Right hindlimb (tissue), 1 donor: ENCODE data around the gene ATXN2.

ENCODE experiments used
- DNase-seq: peaks from one replicate; pipeline ENCODE4 v3.0.0-alpha.2; 2018

The ATXN2 gene

GRCh38 chr12:111436266-111436665, 162.8 kb downstream of the ATXN2 start:
- no peak for DNase-seq

GRCh38 chr12:111435661-111436201, 163.4 kb downstream of the ATXN2 start:
- DNase-seq = no peak

DNA sequence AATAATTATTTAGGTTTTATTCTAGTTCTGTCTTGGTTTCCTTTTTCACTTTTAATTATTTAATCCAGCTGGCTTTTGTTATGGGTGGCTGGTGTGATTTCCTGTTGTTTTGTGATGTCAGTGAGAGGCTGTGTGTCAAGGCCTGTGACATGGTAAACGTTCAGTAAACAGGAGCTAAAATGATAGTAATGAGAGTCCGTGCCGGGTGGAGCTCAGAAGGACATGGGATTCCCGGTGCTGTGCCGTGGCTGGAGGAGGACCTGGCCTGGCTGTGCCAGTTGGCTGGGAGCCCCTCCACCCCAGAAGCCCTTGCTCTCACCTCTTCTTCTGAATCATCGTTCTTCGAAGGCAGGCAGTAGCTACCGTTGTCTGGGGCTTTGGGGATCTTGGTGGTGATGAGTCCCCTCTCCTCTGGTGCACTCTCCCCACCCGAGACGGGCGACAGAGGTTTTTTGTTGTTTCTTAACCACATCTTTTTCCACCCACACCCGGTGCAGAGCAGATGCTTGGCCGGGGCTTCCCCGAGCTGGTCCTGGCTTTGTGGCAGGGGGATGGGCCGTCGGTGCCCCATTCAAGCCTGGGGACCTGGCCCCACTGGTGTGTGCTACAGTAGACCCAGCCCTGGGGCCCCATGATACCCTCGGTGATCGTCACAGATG, 164.3 kb downstream of the ATXN2 start:
- peak; percentile 52 for DNase-seq

GRCh38 chr12:111434049-111434448, 165.1 kb downstream of the ATXN2 start:
- DNase-seq = no peak

DNA sequence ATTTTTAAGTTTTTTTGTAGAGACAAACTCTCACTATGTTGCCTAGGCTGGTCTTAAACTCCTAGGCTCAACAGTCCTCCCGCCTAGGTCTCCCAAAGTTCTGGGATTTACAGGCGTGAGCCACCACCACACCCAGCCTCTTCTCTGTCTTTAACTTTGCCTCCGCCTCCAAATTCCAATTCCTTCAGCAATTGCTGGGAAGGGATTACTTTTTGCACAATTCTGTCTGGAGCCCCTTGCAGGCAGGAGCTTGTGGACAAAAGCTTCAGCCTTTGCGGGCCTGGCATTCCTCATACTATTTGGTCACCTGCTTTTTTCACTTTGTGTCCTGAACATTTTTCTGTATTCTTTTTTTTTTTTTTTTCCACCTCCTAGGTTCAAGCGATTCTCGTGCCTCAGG, 167.3 kb downstream of the ATXN2 start:
- DNase-seq = no peak

DNA sequence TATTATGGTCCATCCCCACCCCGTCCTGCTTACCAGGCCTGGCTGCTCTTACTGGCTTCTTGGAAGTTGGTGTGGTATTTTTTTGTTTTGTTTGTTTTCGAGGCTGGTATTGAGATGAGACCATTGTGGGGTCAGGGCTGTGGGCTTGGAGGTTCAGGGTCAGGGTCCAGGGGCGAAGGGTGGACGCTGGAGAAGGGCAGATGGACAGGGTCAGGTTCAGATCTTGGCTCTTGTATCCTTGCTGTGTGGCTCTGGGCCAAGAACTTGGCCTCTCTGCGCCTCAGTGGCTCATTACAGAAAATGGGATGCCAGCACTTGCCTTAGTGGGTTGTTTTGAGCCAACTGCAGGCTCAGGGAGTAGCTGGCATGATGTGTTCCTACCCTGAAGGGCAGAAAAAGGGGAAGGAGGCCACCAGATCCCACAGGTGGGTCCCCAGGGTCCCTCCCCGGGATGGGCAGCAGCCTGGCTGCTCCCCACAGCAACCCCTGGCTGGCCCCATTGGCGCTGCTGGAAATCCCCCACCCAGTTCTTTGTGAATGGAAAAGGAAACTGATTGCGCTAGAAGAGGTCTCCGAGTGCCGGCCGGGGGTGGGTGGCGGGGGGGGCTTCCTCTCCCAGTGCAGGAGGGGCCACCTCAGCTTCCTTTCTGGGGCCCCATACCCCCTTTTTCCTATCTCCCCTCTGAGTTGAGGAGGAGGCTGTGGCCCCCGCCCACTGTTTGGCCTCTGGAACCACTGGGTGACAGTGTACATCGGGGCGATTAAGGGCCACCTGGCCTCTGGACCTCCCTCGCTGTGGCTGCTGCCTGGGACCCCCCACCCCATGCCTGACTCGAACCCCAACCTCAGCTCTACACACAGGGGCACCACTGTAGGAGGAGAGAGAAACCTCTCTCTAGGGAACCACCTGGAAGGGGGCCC, 168.4 kb downstream of the ATXN2 start:
- DNase-seq = no peak

DNA sequence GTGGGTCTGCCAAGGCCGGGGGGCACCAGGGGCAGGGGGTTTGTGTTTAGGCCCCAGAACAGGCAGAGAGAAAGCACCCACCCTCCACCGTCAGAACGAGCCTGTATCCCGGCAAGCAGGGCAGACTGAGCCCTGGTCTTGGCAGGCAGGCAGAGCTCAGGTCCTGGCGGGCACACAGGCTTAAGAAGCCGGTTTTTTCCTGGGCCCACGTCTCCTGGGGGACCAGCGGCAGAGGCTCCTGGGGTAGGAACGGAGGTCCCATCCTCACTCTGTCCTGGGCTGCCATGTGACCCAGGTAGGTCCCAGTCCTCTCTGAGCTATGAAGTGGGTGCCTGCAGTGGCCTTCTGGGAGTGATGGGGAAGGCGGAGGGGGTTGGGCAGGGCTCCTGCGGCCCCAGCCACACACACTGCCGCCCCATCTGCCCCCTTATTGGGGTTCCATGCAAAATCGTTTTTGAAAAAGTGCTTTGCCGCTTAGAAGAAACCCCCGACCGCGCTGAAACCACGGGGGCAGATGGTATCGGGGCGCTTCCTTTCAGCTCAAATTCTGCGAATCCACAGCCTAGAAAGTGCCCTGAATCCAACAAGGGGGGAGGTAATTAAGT, 169.2 kb downstream of the ATXN2 start:
- DNase-seq = no peak

DNA sequence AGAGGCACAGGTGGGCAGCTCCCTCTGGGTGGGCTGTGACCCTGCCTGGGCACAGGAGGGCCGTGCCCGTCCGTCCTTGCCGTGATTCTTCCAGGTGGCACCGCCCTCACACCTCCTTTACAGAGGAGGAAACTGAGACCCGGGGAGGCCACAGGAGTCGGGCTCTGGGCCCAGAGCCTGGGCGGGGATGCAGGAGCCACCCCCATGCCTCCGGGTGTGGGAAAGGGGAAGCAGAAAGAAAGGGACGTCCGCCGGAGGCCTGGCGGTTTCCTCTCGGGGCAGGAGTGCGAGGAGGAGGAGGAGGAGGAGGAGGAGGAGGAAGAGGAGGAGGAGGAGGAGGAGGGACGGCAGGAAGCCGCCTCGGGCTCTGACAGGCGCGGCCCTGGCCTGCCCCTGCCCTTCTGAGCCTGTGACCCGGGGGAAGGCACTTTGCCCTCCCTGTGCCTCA, 170.4 kb downstream of the ATXN2 start:
- no peak for DNase-seq

DNA sequence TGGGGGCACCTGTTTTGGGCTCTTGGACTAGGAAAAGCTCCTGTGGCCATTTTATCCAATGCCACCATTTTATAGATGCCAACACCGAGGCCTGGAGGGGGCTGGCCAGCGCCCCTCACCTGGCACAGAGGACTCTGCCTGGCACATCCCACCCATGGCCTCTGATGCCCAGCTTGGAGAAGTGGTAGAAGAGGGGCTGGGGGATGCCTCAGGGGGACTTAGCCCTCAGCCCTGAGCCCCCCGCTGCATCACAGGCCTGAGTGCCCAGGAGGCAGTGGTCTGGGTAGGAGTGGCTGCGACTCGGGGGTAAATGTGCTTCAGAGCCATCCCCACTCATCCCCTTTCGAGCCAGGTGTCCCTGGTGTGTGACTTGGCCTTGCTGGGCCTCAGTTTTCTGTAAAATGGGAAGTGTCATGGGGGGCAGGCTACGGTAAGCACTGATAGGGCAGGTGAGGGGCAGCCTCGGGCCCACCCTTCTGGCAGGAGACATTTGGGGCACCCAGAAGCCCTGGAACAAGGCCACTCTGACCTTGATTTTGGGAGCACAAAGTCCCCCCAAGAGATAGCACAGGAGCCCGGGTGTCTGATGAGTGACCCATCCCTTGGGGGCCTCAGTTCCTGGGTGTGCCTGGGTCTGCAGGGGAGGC, 170.9 kb downstream of the ATXN2 start:
- no peak for DNase-seq

DNA sequence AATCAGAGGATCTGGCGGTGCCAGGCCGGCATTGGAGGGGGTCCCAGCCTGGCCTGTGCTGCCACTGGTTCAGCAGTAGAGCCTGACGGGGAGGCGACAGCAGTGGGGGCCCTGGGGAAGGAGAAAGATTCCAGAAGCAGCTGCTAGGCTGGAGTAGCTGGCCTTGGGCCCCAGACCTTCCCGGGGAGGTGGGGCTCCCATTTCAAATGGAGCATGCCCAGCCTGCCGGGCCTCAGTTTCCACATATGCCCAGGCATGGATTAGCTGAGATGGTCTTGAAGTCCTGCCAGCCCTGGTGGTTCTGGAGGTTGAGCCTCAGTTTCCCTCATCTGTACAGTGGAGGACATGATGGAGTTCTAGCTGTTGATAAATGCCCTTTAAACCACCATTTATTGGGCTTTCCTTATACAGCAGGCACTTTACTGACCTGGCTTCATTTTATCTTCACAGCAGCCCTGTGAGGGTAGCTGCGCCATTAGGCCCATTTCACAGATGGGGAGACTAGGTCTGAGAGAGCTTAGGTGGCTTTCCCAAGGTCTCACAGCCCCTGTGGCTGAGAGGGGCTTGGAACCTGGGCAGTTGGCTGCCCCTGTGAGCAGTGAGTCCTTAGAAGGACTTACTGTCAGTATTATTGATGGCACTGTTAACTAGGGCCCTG, 171.6 kb downstream of the ATXN2 start:
- no peak for DNase-seq

DNA sequence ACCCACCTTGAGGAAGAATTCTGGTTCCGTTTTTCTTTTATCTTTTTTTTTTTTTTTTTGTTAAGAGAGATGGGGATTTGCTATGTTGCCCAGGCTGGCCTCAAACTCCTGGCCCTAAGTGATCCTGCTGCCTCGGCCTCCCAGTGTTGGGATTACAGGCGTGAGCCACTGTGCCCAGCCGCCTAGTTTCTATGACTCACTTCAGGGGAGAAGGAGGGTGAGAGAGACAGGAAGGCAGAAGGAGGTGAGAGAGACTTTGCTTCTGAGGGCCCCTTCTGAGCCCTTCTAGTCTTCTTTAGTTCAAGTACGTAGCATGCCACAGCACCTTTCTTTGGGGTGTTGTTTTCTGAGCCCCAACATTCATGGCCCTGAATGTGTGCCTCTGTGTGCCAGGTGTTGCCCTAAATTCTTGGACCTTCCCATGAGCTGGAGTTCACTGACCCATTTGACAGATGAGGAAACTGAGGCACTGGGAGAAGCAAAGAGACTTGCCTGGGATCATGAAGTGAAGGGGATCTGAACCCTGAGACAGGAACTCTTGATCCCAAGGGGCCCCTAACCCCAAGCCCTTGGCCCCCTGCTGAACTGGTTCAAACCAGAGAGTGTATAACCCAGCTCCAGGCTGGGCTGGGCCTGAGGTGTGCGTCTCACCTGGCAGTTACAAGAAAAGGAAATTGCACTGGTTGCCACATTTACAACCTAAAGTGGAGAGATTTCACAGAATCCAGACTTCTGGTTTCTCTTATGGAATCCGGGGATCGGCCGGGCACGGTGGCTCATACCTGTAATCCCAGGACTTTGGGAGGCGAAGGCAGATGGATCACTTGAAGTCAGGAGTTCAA, 172.6 kb downstream of the ATXN2 start:
- no peak for DNase-seq

- DNase-seq = no peak
Measured at GRCh38 chr12:111425655-111426054, 173.5 kb downstream of the ATXN2 start.

GRCh38 chr12:111424793-111425251, 174.3 kb downstream of the ATXN2 start:
- DNase-seq = no peak

GRCh38 chr12:111424189-111424792, 174.8 kb downstream of the ATXN2 start:
- DNase-seq = no peak

DNA sequence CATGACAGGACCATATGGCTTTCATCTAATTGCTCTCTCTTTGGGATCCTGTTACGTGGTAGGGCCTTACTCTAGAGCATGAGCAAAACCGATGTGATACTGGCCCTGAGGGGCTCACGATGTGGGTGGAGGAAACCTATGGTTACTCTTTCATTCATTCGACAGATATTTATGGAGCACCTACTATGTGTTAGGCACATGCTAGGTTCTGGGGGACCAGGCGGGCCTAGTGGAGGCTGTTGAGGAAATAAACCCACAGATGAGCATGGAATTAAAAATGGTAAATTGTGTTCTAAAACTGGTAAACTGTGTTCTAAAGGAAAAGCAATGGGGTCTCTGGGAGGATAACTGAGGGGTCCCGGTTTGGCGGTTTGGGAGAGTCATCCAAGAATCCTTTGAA, 178.6 kb downstream of the ATXN2 start:
- no peak for DNase-seq

GRCh38 chr12:111419784-111420183, 179.3 kb downstream of the ATXN2 start:
- no peak for DNase-seq

- DNase-seq = no peak
Measured at GRCh38 chr12:111418594-111418880, 180.6 kb downstream of the ATXN2 start.

- DNase-seq = no peak
Measured at GRCh38 chr12:111417784-111418593, 181.1 kb downstream of the ATXN2 start.

- DNase-seq = no peak
Measured at GRCh38 chr12:111417290-111417689, 181.8 kb downstream of the ATXN2 start.

GRCh38 chr12:111414711-111415252, 184.3 kb downstream of the ATXN2 start:
- DNase-seq = no peak
